Measurements from ENCODE around the gene PEX5. TPM values are rescaled to one million over a fixed set of nuclear protein-coding genes. Genes with fewer than 3 reads are reported as not detected.

The PEX5 gene
- total RNA-seq, 2 donors from 2014 or later = 73.5 to 106 TPM

DNA sequence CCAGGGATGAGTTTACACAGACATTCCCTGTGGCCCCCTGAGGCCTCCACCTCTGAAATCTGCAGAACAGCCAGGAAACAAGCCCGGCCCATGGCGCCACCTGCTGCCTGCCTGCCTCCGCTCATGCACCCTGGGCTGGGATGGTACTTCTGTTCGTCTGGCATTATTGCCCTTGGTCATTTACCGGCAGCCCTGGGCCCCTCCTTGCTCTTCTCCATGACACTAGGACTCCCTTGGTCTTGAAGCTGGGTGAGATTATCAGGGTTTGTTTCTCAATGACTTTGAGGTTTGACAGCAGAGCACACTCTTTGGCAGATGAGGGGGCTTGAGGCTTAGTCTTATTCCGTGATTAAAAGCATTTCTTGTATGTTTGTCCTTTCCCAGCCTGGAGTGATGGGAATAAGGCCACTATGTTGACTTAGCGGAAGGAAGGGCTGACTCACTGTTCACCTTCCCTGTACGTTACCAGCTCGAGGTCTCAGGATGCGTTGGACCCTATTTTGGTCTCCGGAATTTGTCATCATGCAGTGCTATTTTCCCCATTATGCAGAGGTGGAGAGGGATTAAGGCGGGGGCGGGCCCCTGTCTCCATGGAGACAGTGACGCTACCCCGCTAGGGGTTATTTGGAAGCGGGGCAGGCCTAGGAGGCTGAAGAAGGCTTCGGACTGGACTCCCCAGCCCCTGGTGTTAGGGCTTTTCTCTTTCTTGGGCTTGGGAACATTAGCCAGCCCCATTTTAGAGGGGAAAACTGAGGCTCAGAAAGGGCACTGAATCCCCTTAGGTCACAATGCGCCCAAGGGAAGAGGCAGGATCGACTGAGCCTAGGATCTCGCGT, 706 bp upstream of the PEX5 start:
- peaks cover 25% of the 10 kb centered on the region for H3K36me3 ChIP-seq (ENCODE audit: control insufficient read depth, insufficient read depth, low read length)
- Mint-ChIP-seq H3K27me3 (ENCODE audit: insufficient read depth) (peaks cover 4% of the 10 kb centered on the region), H3K4me3 (peak overlapping the region; percentile 77), H3K4me1 (peaks cover 38% of the 10 kb centered on the region), H3K36me3 (ENCODE audit: low read depth) (peaks cover 27% of the 10 kb centered on the region), H3K9me3 (no peaks in the 10 kb centered on the region), H3K27ac (peak overlapping the region; percentile 85)
- peak overlapping the region; percentile 83 for H3K4me3 ChIP-seq (ENCODE audit: low read length)
- peaks cover 10% of the 10 kb centered on the region for H3K9me3 ChIP-seq (ENCODE audit: control insufficient read depth, low read length)
- peak; percentile 98 for DNase-seq
- TF ChIP-seq, protein P1, sequence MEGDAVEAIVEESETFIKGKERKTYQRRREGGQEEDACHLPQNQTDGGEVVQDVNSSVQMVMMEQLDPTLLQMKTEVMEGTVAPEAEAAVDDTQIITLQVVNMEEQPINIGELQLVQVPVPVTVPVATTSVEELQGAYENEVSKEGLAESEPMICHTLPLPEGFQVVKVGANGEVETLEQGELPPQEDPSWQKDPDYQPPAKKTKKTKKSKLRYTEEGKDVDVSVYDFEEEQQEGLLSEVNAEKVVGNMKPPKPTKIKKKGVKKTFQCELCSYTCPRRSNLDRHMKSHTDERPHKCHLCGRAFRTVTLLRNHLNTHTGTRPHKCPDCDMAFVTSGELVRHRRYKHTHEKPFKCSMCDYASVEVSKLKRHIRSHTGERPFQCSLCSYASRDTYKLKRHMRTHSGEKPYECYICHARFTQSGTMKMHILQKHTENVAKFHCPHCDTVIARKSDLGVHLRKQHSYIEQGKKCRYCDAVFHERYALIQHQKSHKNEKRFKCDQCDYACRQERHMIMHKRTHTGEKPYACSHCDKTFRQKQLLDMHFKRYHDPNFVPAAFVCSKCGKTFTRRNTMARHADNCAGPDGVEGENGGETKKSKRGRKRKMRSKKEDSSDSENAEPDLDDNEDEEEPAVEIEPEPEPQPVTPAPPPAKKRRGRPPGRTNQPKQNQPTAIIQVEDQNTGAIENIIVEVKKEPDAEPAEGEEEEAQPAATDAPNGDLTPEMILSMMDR (conservative IDR thresholded peaks at IDR 0.05) = peak; percentile 99
- WGBS, 2 experiments (ENCODE audit: insufficient coverage in 1 of 2, insufficient read length in 1 of 2) = 15 to 18% methylated on average over 8 to 21 of the region's 21 CpGs
- H3K9ac ChIP-seq (ENCODE audit: extremely low read depth, low read length, poor library complexity, severe bottlenecking) = peak overlapping the region; percentile 37
- H3K4me1 ChIP-seq (ENCODE audit: control insufficient read depth, insufficient read depth, low read length) = peaks cover 4% of the 10 kb centered on the region
- H3K27me3 ChIP-seq (ENCODE audit: control insufficient read depth, insufficient read depth, low read length, poor library complexity, severe bottlenecking) = no peaks in the 10 kb centered on the region
- H3K27ac ChIP-seq (ENCODE audit: low read depth, low read length) = no peak overlapping the region

DNA sequence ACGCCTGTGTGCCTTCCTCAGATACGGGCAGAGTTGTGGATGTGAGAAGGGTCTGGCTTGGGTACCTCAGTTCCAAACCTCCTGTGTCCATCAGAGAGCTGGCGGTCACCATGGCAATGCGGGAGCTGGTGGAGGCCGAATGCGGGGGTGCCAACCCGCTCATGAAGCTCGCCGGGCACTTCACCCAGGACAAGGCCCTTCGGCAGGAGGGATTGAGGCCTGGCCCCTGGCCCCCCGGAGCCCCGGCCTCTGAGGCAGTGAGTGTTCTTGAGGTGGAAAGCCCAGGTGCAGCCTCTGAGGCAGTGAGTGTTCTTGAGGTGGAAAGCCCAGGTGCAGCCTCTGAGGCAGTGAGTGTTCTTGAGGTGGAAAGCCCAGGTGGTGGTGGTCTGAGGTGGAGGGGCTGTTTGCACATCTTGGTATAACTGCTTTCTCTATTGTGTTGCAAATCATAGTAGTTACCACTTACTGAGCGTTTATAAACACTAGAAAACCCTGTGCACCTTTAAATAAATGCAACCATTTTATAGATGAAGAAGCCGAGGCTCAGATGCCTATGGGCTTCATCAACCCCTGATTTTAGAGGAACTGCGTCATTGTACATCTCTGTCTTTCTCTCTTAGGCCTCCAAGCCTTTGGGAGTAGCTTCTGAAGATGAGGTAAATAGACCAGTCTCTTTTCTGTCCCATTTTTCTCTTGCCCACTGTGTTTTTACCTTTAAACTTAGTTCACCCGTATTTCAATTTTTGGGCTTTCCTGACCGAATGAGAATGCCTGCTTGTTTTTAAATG, 976 bp downstream of the PEX5 start:
- Mint-ChIP-seq H3K27me3 (ENCODE audit: insufficient read depth) (no peaks in the 10 kb centered on the region), H3K36me3 (ENCODE audit: low read depth) (peaks cover 42% of the 10 kb centered on the region), H3K27ac (peak overlapping the region; percentile 82), H3K4me3 (peak overlapping the region; percentile 77), H3K9me3 (no peaks in the 10 kb centered on the region), H3K4me1 (peaks cover 50% of the 10 kb centered on the region)
- TF ChIP-seq, protein P1 (conservative IDR thresholded peaks at IDR 0.05) = no peak
- WGBS, 2 experiments (ENCODE audit: insufficient coverage in 1 of 2, insufficient read length in 1 of 2) = 34 to 68% methylated on average over 7 to 17 of the region's 17 CpGs
- peak overlapping the region; percentile 59 for H3K9ac ChIP-seq (ENCODE audit: extremely low read depth, low read length, poor library complexity, severe bottlenecking)
- H3K36me3 ChIP-seq (ENCODE audit: control insufficient read depth, insufficient read depth, low read length) = peaks cover 38% of the 10 kb centered on the region
- no peak overlapping the region for H3K27ac ChIP-seq (ENCODE audit: low read depth, low read length)
- peaks cover 10% of the 10 kb centered on the region for H3K9me3 ChIP-seq (ENCODE audit: control insufficient read depth, low read length)
- no peaks in the 10 kb centered on the region for H3K27me3 ChIP-seq (ENCODE audit: control insufficient read depth, insufficient read depth, low read length, poor library complexity, severe bottlenecking)
- DNase-seq = no peak
- H3K4me1 ChIP-seq (ENCODE audit: control insufficient read depth, insufficient read depth, low read length) = peaks cover 4% of the 10 kb centered on the region
- H3K4me3 ChIP-seq (ENCODE audit: low read length) = peak overlapping the region; percentile 83

DNA sequence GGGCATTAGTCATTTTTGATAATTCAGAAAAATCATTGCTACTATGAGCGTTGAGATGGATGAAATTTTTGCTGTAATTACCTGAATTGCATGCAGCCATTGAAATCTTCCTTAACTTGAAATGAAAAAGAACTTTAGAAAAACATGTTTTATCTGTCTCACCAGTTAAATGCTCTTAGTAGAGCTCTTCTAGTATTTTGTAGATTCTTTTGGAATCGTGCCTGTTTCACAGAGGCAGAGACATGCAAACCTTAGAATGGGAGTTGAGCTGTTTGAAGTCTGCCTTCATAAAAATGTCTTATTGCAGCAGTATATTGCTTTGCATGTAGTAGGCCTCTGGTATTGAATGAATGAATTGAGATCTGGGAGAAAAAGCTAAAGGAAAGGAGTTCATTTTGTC, 4.2 kb downstream of the PEX5 start:
- Mint-ChIP-seq H3K9me3 (peaks cover 13% of the 10 kb centered on the region), H3K27me3 (ENCODE audit: insufficient read depth) (no peaks in the 10 kb centered on the region), H3K27ac (no peak overlapping the region), H3K36me3 (ENCODE audit: low read depth) (peaks cover 58% of the 10 kb centered on the region), H3K4me1 (peaks cover 48% of the 10 kb centered on the region), H3K4me3 (no peak overlapping the region)
- DNase-seq = no peak
- peaks cover 4% of the 10 kb centered on the region for H3K4me1 ChIP-seq (ENCODE audit: control insufficient read depth, insufficient read depth, low read length)
- H3K27me3 ChIP-seq (ENCODE audit: control insufficient read depth, insufficient read depth, low read length, poor library complexity, severe bottlenecking) = no peaks in the 10 kb centered on the region
- H3K27ac ChIP-seq (ENCODE audit: low read depth, low read length) = no peak overlapping the region
- TF ChIP-seq, protein P1 (conservative IDR thresholded peaks at IDR 0.05) = no peak
- H3K9me3 ChIP-seq (ENCODE audit: control insufficient read depth, low read length) = peaks cover 23% of the 10 kb centered on the region
- no peak overlapping the region for H3K4me3 ChIP-seq (ENCODE audit: low read length)
- H3K36me3 ChIP-seq (ENCODE audit: control insufficient read depth, insufficient read depth, low read length) = peaks cover 54% of the 10 kb centered on the region
- H3K9ac ChIP-seq (ENCODE audit: extremely low read depth, low read length, poor library complexity, severe bottlenecking) = no peak overlapping the region
- WGBS, 2 experiments (ENCODE audit: insufficient coverage in 1 of 2, insufficient read length in 1 of 2) = 94 to 100% methylated on average over 2 of the region's 2 CpGs

All from endodermal cell (in vitro differentiated cells).